ENCODE measurements around the gene FTL.

Gene FTL

GRCh38 chr19:48954595-48955307 is 10.4 kb upstream of the FTL start, which contains the start of gene BAX:
BAX (plus strand) TSS chr19:48954875; CDS start chr19:48954929, 54 bp downstream.
- peak; percentile 97 for DNase-seq
- H3K4me1 Mint-ChIP-seq (ENCODE audit: low read depth): peaks cover 33% of the 10 kb centered on the region
- H3K36me3 Mint-ChIP-seq (ENCODE audit: low read depth): peaks cover 38% of the 10 kb centered on the region
- no peaks in the 10 kb centered on the region for H3K27me3 Mint-ChIP-seq
- H3K27ac Mint-ChIP-seq: peak within 1 kb of the TSS; percentile 93
- peak within 1 kb of the TSS; percentile 88 for H3K4me3 Mint-ChIP-seq
- no peaks in the 10 kb centered on the region for H3K9me3 Mint-ChIP-seq

GRCh38 chr19:48955308-48955958 is 9.7 kb upstream of the FTL start:
- Mint-ChIP-seq H3K36me3 (ENCODE audit: low read depth) (peaks cover 40% of the 10 kb centered on the region), H3K9me3 (no peaks in the 10 kb centered on the region), H3K27ac (peak overlapping the region; percentile 93), H3K27me3 (no peaks in the 10 kb centered on the region), H3K4me1 (ENCODE audit: low read depth) (peaks cover 33% of the 10 kb centered on the region), H3K4me3 (peak overlapping the region; percentile 88)
- no peak for DNase-seq

GRCh38 chr19:48958006-48958405 is 7.1 kb upstream of the FTL start:
- H3K27ac Mint-ChIP-seq: no peak overlapping the region
- no peak for DNase-seq
- H3K9me3 Mint-ChIP-seq: no peaks in the 10 kb centered on the region
- H3K4me3 Mint-ChIP-seq: no peak overlapping the region
- H3K27me3 Mint-ChIP-seq: no peaks in the 10 kb centered on the region
- H3K36me3 Mint-ChIP-seq (ENCODE audit: low read depth): peaks cover 55% of the 10 kb centered on the region
- peaks cover 52% of the 10 kb centered on the region for H3K4me1 Mint-ChIP-seq (ENCODE audit: low read depth)

GRCh38 chr19:48959341-48960239 is 5.5 kb upstream of the FTL start:
- no peaks in the 10 kb centered on the region for H3K9me3 Mint-ChIP-seq
- DNase-seq: no peak
- no peaks in the 10 kb centered on the region for H3K27me3 Mint-ChIP-seq
- peaks cover 55% of the 10 kb centered on the region for H3K36me3 Mint-ChIP-seq (ENCODE audit: low read depth)
- peaks cover 62% of the 10 kb centered on the region for H3K4me1 Mint-ChIP-seq (ENCODE audit: low read depth)
- no peak overlapping the region for H3K4me3 Mint-ChIP-seq
- H3K27ac Mint-ChIP-seq: no peak overlapping the region

- Mint-ChIP-seq H3K27me3 (no peaks in the 10 kb centered on the region), H3K27ac (peak overlapping the region; percentile 54), H3K4me1 (ENCODE audit: low read depth) (peaks cover 62% of the 10 kb centered on the region), H3K9me3 (no peaks in the 10 kb centered on the region), H3K36me3 (ENCODE audit: low read depth) (peaks cover 57% of the 10 kb centered on the region), H3K4me3 (no peak overlapping the region)
- no peak for DNase-seq
These were observed 4.0 kb upstream of the FTL start for GRCh38 chr19:48961051-48961649.

- no peaks in the 10 kb centered on the region for H3K27me3 Mint-ChIP-seq
- H3K36me3 Mint-ChIP-seq (ENCODE audit: low read depth): peaks cover 59% of the 10 kb centered on the region
- peak overlapping the region; percentile 52 for H3K4me3 Mint-ChIP-seq
- no peak for DNase-seq
- H3K27ac Mint-ChIP-seq: peak overlapping the region; percentile 97
- H3K9me3 Mint-ChIP-seq: no peaks in the 10 kb centered on the region
- H3K4me1 Mint-ChIP-seq (ENCODE audit: low read depth): peaks cover 65% of the 10 kb centered on the region
These were observed 3.5 kb upstream of the FTL start for GRCh38 chr19:48961673-48962028.

- H3K9me3 Mint-ChIP-seq: no peaks in the 10 kb centered on the region
- peaks cover 61% of the 10 kb centered on the region for H3K36me3 Mint-ChIP-seq (ENCODE audit: low read depth)
- peaks cover 67% of the 10 kb centered on the region for H3K4me1 Mint-ChIP-seq (ENCODE audit: low read depth)
- H3K27ac Mint-ChIP-seq: peak overlapping the region; percentile 97
- peak overlapping the region; percentile 52 for H3K4me3 Mint-ChIP-seq
- H3K27me3 Mint-ChIP-seq: no peaks in the 10 kb centered on the region
- peak; percentile 54 for DNase-seq
These were observed 2.9 kb upstream of the FTL start for GRCh38 chr19:48962029-48962848.

- Mint-ChIP-seq H3K27me3 (no peaks in the 10 kb centered on the region), H3K4me3 (peak overlapping the region; percentile 52), H3K27ac (peak overlapping the region; percentile 97), H3K9me3 (no peaks in the 10 kb centered on the region), H3K4me1 (ENCODE audit: low read depth) (peaks cover 67% of the 10 kb centered on the region), H3K36me3 (ENCODE audit: low read depth) (peaks cover 61% of the 10 kb centered on the region)
- no peak for DNase-seq
These were observed 2.3 kb upstream of the FTL start for GRCh38 chr19:48962849-48963165.

GRCh38 chr19:48963371-48964204 is 1.5 kb upstream of the FTL start:
- Mint-ChIP-seq H3K9me3 (no peaks in the 10 kb centered on the region), H3K4me3 (peak overlapping the region; percentile 92), H3K4me1 (ENCODE audit: low read depth) (peaks cover 65% of the 10 kb centered on the region), H3K27me3 (no peaks in the 10 kb centered on the region), H3K36me3 (ENCODE audit: low read depth) (peaks cover 61% of the 10 kb centered on the region), H3K27ac (peak overlapping the region; percentile 97)
- peak; percentile 83 for DNase-seq

- H3K27me3 Mint-ChIP-seq: no peaks in the 10 kb centered on the region
- H3K36me3 Mint-ChIP-seq (ENCODE audit: low read depth): peaks cover 64% of the 10 kb centered on the region
- H3K9me3 Mint-ChIP-seq: no peaks in the 10 kb centered on the region
- H3K4me3 Mint-ChIP-seq: peak overlapping the region; percentile 92
- H3K27ac Mint-ChIP-seq: peak overlapping the region; percentile 97
- H3K4me1 Mint-ChIP-seq (ENCODE audit: low read depth): peaks cover 62% of the 10 kb centered on the region
- DNase-seq: no peak
These were observed 687 bp upstream of the FTL start for GRCh38 chr19:48964205-48965039.

GRCh38 chr19:48965806-48966540 is 864 bp downstream of the FTL start:
- no peaks in the 10 kb centered on the region for H3K9me3 Mint-ChIP-seq
- peaks cover 64% of the 10 kb centered on the region for H3K4me1 Mint-ChIP-seq (ENCODE audit: low read depth)
- H3K27me3 Mint-ChIP-seq: no peaks in the 10 kb centered on the region
- peak; percentile 93 for DNase-seq
- H3K27ac Mint-ChIP-seq: peak overlapping the region; percentile 97
- peaks cover 69% of the 10 kb centered on the region for H3K36me3 Mint-ChIP-seq (ENCODE audit: low read depth)
- H3K4me3 Mint-ChIP-seq: peak overlapping the region; percentile 92
